ENCODE measurements around the gene SURF4. TPM values are rescaled to one million over a fixed set of nuclear protein-coding genes. Genes with fewer than 3 reads are reported as not detected.
A peak's percentile ranks its signal among the peaks of the same experiment; 100 is the strongest.

Gene SURF4
- total RNA-seq, 2 donors from 2014 or later: 178 to 187 TPM

GRCh38 chr9:133424187-133424586 lies 48.3 kb upstream of the SURF4 start:
- Histone ChIP-seq H3K27ac (ENCODE audit: low read depth, low read length) (no peak overlapping the region), H3K27me3 (ENCODE audit: control insufficient read depth, insufficient read depth, low read length, poor library complexity, severe bottlenecking) (no peaks in the 10 kb centered on the region), H3K9me3 (ENCODE audit: control insufficient read depth, low read length) (peaks cover 13% of the 10 kb centered on the region), H3K9ac (ENCODE audit: extremely low read depth, low read length, poor library complexity, severe bottlenecking) (no peak overlapping the region), H3K4me3 (ENCODE audit: low read length) (no peak overlapping the region), H3K4me1 (ENCODE audit: control insufficient read depth, insufficient read depth, low read length) (no peaks in the 10 kb centered on the region), H3K36me3 (ENCODE audit: control insufficient read depth, insufficient read depth, low read length) (no peaks in the 10 kb centered on the region)
- Mint-ChIP-seq H3K4me3 (no peak overlapping the region), H3K9me3 (peaks cover 8% of the 10 kb centered on the region), H3K27me3 (ENCODE audit: insufficient read depth) (peaks cover 2% of the 10 kb centered on the region), H3K27ac (no peak overlapping the region), H3K4me1 (peaks cover 8% of the 10 kb centered on the region), H3K36me3 (ENCODE audit: low read depth) (peaks cover 3% of the 10 kb centered on the region)
- no peak for TF ChIP-seq CTCF (conservative IDR thresholded peaks at IDR 0.05)
- WGBS, 2 experiments (ENCODE audit: insufficient coverage in 1 of 2, insufficient read length in 1 of 2): 93 to 96% methylated on average over 5 to 12 of the region's 12 CpGs
- DNase-seq: peak; percentile 35

- H3K9me3 Mint-ChIP-seq: peaks cover 18% of the 10 kb centered on the region
- H3K36me3 ChIP-seq (ENCODE audit: control insufficient read depth, insufficient read depth, low read length): no peaks in the 10 kb centered on the region
- whole genome bisulfite sequencing, 2 experiments (ENCODE audit: insufficient coverage in 1 of 2, insufficient read length in 1 of 2): 87 to 100% methylated on average over 2 to 3 of the region's 3 CpGs
- no peaks in the 10 kb centered on the region for H3K4me1 ChIP-seq (ENCODE audit: control insufficient read depth, insufficient read depth, low read length)
- peaks cover 5% of the 10 kb centered on the region for H3K36me3 Mint-ChIP-seq (ENCODE audit: low read depth)
- H3K4me1 Mint-ChIP-seq: peaks cover 8% of the 10 kb centered on the region
- DNase-seq: no peak
- peaks cover 2% of the 10 kb centered on the region for H3K27me3 Mint-ChIP-seq (ENCODE audit: insufficient read depth)
- TF ChIP-seq CTCF (conservative IDR thresholded peaks at IDR 0.05): no peak
- H3K27me3 ChIP-seq (ENCODE audit: control insufficient read depth, insufficient read depth, low read length, poor library complexity, severe bottlenecking): no peaks in the 10 kb centered on the region
- H3K9ac ChIP-seq (ENCODE audit: extremely low read depth, low read length, poor library complexity, severe bottlenecking): no peak overlapping the region
- H3K27ac ChIP-seq (ENCODE audit: low read depth, low read length): no peak overlapping the region
- H3K9me3 ChIP-seq (ENCODE audit: control insufficient read depth, low read length): peaks cover 19% of the 10 kb centered on the region
- no peak overlapping the region for H3K27ac Mint-ChIP-seq
- no peak overlapping the region for H3K4me3 ChIP-seq (ENCODE audit: low read length)
- H3K4me3 Mint-ChIP-seq: no peak overlapping the region
Observed at GRCh38 chr9:133423216-133423615, 47.4 kb upstream of the SURF4 start.

- H3K4me3 ChIP-seq (ENCODE audit: low read length): no peak within 1 kb of the TSS
- H3K36me3 ChIP-seq (ENCODE audit: control insufficient read depth, insufficient read depth, low read length): no peaks in the 10 kb centered on the region
- peaks cover 9% of the 10 kb centered on the region for H3K4me1 Mint-ChIP-seq
- no peak within 1 kb of the TSS for H3K9ac ChIP-seq (ENCODE audit: extremely low read depth, low read length, poor library complexity, severe bottlenecking)
- peaks cover 15% of the 10 kb centered on the region for H3K9me3 Mint-ChIP-seq
- no peak within 1 kb of the TSS for H3K4me3 Mint-ChIP-seq
- peaks cover 2% of the 10 kb centered on the region for H3K27me3 Mint-ChIP-seq (ENCODE audit: insufficient read depth)
- no peaks in the 10 kb centered on the region for H3K4me1 ChIP-seq (ENCODE audit: control insufficient read depth, insufficient read depth, low read length)
- peak; percentile 86 for DNase-seq
- peak within 1 kb of the TSS; percentile 36 for H3K27ac Mint-ChIP-seq
- WGBS, 2 experiments (ENCODE audit: insufficient coverage in 1 of 2, insufficient read length in 1 of 2): 82 to 83% methylated on average over 19 to 23 of the region's 23 CpGs
- no peaks in the 10 kb centered on the region for H3K27me3 ChIP-seq (ENCODE audit: control insufficient read depth, insufficient read depth, low read length, poor library complexity, severe bottlenecking)
- H3K27ac ChIP-seq (ENCODE audit: low read depth, low read length): no peak within 1 kb of the TSS
- peaks cover 9% of the 10 kb centered on the region for H3K9me3 ChIP-seq (ENCODE audit: control insufficient read depth, low read length)
- peak; percentile 71 for TF ChIP-seq CTCF (conservative IDR thresholded peaks at IDR 0.05)
- peaks cover 3% of the 10 kb centered on the region for H3K36me3 Mint-ChIP-seq (ENCODE audit: low read depth)
Observed at GRCh38 chr9:133421615-133422542, 46.0 kb upstream of the SURF4 start, which contains the start of gene ADAMTS13. Gene ADAMTS13, plus strand, starts transcription at chr9:133422367. Its CDS starts 77 bp downstream, at chr9:133422444.

Measured in endodermal cell (in vitro differentiated cells).